Motor neuron (in vitro differentiated cells): ENCODE measurements around the gene TLE3. TPM values are rescaled to one million over a fixed set of nuclear protein-coding genes. Genes with fewer than 3 reads are reported as not detected.

Experiments used
- ATAC-seq, 8 experiments: fragments of 200-7000 bp; cut with Tn5 transposase; replicated peaks in 6 of 8; 2 replicates each; pipeline ENCODE4 v1.8.0; 2021; ENCODE audit warnings: mild to moderate bottlenecking in 8 of 8, moderate library complexity in 8 of 8
- H3K27ac ChIP-seq, 2 donors: fragments of 250-450 bp; sonication (Bioruptor Pico); 2 replicates each; pipeline ENCODE4 v1.9.0; 2021; ENCODE audit warnings: antibody characterized with exemption in 2 of 2, mild to moderate bottlenecking in 2 of 2, moderate library complexity in 1 of 2
- H3K4me1 ChIP-seq, 2 donors: fragments of 250-450 bp; sonication (Bioruptor Pico); replicated peaks in 1 of 2; 2 replicates each; pipeline ENCODE4 v1.6.1; 2021; ENCODE audit warnings: antibody characterized with exemption in 2 of 2, mild to moderate bottlenecking in 2 of 2, moderate library complexity in 1 of 2
- H3K4me3 ChIP-seq, 5 donors: fragments of 250-450 bp; sonication (Bioruptor Pico); 2 replicates each; pipeline ENCODE4 v1.9.0; 2021; ENCODE audit warnings: antibody characterized with exemption in 5 of 5, mild to moderate bottlenecking in 5 of 5, moderate library complexity in 4 of 5
- WGBS, 10 experiments: fragments of 450-650 bp; shearing (Covaris generic); methylation state at CpG; one replicate each; pipeline ENCODE4 v1.0.0; 2022; 5-methylcytosine and 5-hydroxymethylcytosine counted together
- in situ Hi-C, 9 experiments: fragments of 400-800 bp; cut with MboI; loops; one replicate each; pipeline ENCODE4 v1.15.0; 2021; ENCODE audit warnings: low sequenced_read_pairs in 9 of 9, low pct_unique_long_range_greater_than_20kb in 2 of 9; ENCODE audit not compliant: unreplicated experiment in 9 of 9
- total RNA-seq, 8 experiments: library from RNA; unstranded; fragments of 300-600 nt; gene quantifications; 2 replicates each; pipeline versions ENCODE4 v1.2.3 to v1.2.4, GENCODE V29; 2022

TLE3 gene
- total RNA-seq, 8 experiments from 2014 or later = 28.2 to 103 (median 52.5) TPM

DNA sequence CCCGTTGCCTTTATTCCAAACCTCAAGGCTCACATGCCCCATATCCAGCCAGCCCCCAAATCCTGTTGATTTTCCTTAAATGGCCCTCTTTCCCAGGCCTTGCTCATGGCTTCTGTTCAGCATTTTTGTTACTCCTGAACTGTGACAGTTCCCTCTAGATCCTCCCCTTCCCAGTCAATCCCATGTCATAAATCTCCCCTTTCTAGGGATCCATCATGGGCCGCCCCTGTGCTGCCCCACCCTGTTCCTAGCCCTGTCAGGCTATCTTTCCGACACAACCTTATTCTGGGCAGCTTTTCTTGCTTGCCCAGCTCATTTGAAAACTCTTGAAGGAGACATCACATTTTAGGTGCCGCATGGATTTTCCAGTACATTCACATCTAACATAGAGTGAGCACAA is 84.8 kb downstream of the TLE3 start:
- Histone ChIP-seq H3K4me1 (peaks cover 34 to 76% of the 10 kb centered on the region in 2 donors), H3K27ac (peak overlapping the region; percentile 5 to 35), H3K4me3 (no peak overlapping the region)
- 50 to 88% (median 61%) methylated on average over 1 to 4 of the region's 4 CpGs; no CpG with 5 or more reads in 2 of the 10 experiments for WGBS, 10 experiments
- ATAC-seq = peak in 7 of 8 experiments; percentile 35 to 66 (median 42)
- in situ Hi-C loops = no loop called here

- Histone ChIP-seq H3K4me3 (no peak overlapping the region), H3K4me1 (peaks cover 31 to 61% of the 10 kb centered on the region in 2 donors), H3K27ac (no peak overlapping the region)
- WGBS, 10 experiments = 80 to 100% (median 93%) methylated on average over 1 to 2 of the region's 3 CpGs; no CpG with 5 or more reads in 4 of the 10 experiments
- in situ Hi-C loops = no loop called here
- ATAC-seq = no peak
Observed at GRCh38 chr15:70008697-70009290, 88.9 kb downstream of the TLE3 start.

GRCh38 chr15:70006259-70007147 is 91.2 kb downstream of the TLE3 start:
- peak overlapping the region; percentile 2 to 19 for H3K27ac ChIP-seq
- ATAC-seq = peak in 7 of 8 experiments; percentile 24 to 95 (median 91)
- H3K4me1 ChIP-seq = peaks cover 19 to 44% of the 10 kb centered on the region in 2 donors
- WGBS, 10 experiments = 40 to 90% (median 64%) methylated on average over 2 to 8 of the region's 12 CpGs; no CpG with 5 or more reads in 1 of the 10 experiments
- in situ Hi-C loops = no loop called here
- H3K4me3 ChIP-seq = no peak overlapping the region

- Histone ChIP-seq H3K27ac (no peak overlapping the region), H3K4me1 (peaks cover 19 to 40% of the 10 kb centered on the region in 2 donors), H3K4me3 (no peak overlapping the region)
- in situ Hi-C loops = no loop called here
- no peak for ATAC-seq
- 100% methylated on average over 1 of the region's 3 CpGs; no CpG with 5 or more reads in 8 of the 10 experiments for WGBS, 10 experiments
Observed at GRCh38 chr15:70004826-70005225, 92.9 kb downstream of the TLE3 start.

GRCh38 chr15:70002897-70003296 is 94.8 kb downstream of the TLE3 start:
- H3K4me3 ChIP-seq = no peak overlapping the region
- in situ Hi-C loops = no loop called here
- ATAC-seq = no peak
- peaks cover 18 to 28% of the 10 kb centered on the region in 2 donors for H3K4me1 ChIP-seq
- H3K27ac ChIP-seq = no peak overlapping the region
- 80 to 100% (median 100%) methylated on average over 1 to 2 of the region's 2 CpGs; no CpG with 5 or more reads in 5 of the 10 experiments for WGBS, 10 experiments

GRCh38 chr15:70001859-70002258 is 95.9 kb downstream of the TLE3 start:
- peaks cover 11 to 24% of the 10 kb centered on the region in 2 donors for H3K4me1 ChIP-seq
- no peak for ATAC-seq
- no peak overlapping the region for H3K27ac ChIP-seq
- WGBS, 10 experiments = 66 to 100% (median 86%) methylated on average over 1 to 4 of the region's 4 CpGs; no CpG with 5 or more reads in 2 of the 10 experiments
- H3K4me3 ChIP-seq = no peak overlapping the region
- in situ Hi-C loops = no loop called here

GRCh38 chr15:69999392-70000085 is 98.2 kb downstream of the TLE3 start:
- no peak overlapping the region for H3K27ac ChIP-seq
- no peak overlapping the region for H3K4me3 ChIP-seq
- no peak for ATAC-seq
- 43 to 100% (median 74%) methylated on average over 2 to 9 of the region's 17 CpGs for WGBS, 10 experiments
- H3K4me1 ChIP-seq = peaks cover 13 to 22% of the 10 kb centered on the region in 2 donors
- in situ Hi-C loops = no loop called here

- 77 to 90% (median 80%) methylated on average over 1 to 9 of the region's 15 CpGs; no CpG with 5 or more reads in 5 of the 10 experiments for WGBS, 10 experiments
Observed at GRCh38 chr15:69998541-69999391, 99.0 kb downstream of the TLE3 start.

GRCh38 chr15:69997813-69998212 is 99.9 kb downstream of the TLE3 start:
- H3K4me3 ChIP-seq = no peak overlapping the region
- no peak overlapping the region for H3K27ac ChIP-seq
- H3K4me1 ChIP-seq = peaks cover 13 to 22% of the 10 kb centered on the region in 2 donors
- ATAC-seq = peak in 7 of 8 experiments; percentile 33 to 99 (median 79)
- WGBS, 10 experiments = 0 to 86% (median 82%) methylated on average over 1 of the region's 2 CpGs; no CpG with 5 or more reads in 4 of the 10 experiments
- in situ Hi-C loops = no loop called here

More at GRCh38 chr15:69998541-69999391, 99.0 kb downstream of the TLE3 start:
- in situ Hi-C loops = no loop called here
- Histone ChIP-seq H3K4me1 (peaks cover 13 to 22% of the 10 kb centered on the region in 2 donors), H3K4me3 (no peak overlapping the region), H3K27ac (no peak overlapping the region)
- ATAC-seq = no peak
